H9 (cell line): ENCODE data around the gene ADCY1. TPM values are rescaled to one million over a fixed set of nuclear protein-coding genes. Genes with fewer than 3 reads are reported as not detected.

Source experiments
- DNase-seq: peaks from one replicate; pipeline ENCODE4 v3.0.0-alpha.2; 2017
- H2AFZ ChIP-seq: one replicate; pipeline ENCODE4 v1.6.1; 2013; ENCODE audit warnings: mild to moderate bottlenecking, low read length, control low read depth, moderate library complexity
- H2AK5ac ChIP-seq: 2 replicates; pipeline ENCODE4 v1.6.1; 2013; ENCODE audit warnings: low read length, control low read depth, mixed read lengths; ENCODE audit not compliant: insufficient read length
- H2BK120ac ChIP-seq: one replicate; pipeline ENCODE4 v1.6.1; 2013; ENCODE audit warnings: low read depth, mild to moderate bottlenecking, low read length, control low read depth, inconsistent platforms; ENCODE audit not compliant: poor library complexity, severe bottlenecking
- H2BK12ac ChIP-seq: 2 replicates; pipeline ENCODE4 v1.6.1; 2013; ENCODE audit warnings: low read length, control low read depth, mixed read lengths, low read depth; ENCODE audit not compliant: insufficient read length
- H2BK15ac ChIP-seq: 2 replicates; pipeline ENCODE4 v1.6.1; 2013; ENCODE audit warnings: low read depth, low read length, control low read depth
- H2BK20ac ChIP-seq: one replicate; pipeline ENCODE4 v1.6.1; 2013; ENCODE audit warnings: low read depth, mild to moderate bottlenecking, low read length, control low read depth, inconsistent platforms; ENCODE audit not compliant: poor library complexity, severe bottlenecking
- H2BK5ac ChIP-seq: 2 replicates; pipeline ENCODE4 v1.6.1; 2013; ENCODE audit warnings: low read length, control low read depth, mixed read lengths; ENCODE audit not compliant: insufficient read length
- H3K14ac ChIP-seq: 2 replicates; pipeline ENCODE4 v1.6.1; 2013; ENCODE audit warnings: low read length, control low read depth; ENCODE audit not compliant: insufficient read depth
- H3K18ac ChIP-seq: 2 replicates; pipeline ENCODE4 v1.6.1; 2013; ENCODE audit warnings: low read depth, mild to moderate bottlenecking, mixed read lengths, low read length, control low read depth; ENCODE audit not compliant: insufficient read length
- H3K23ac ChIP-seq: 2 replicates; pipeline ENCODE4 v1.6.1; 2013; ENCODE audit warnings: low read length, control low read depth, mixed read lengths, low read depth; ENCODE audit not compliant: insufficient read length
- H3K23me2 ChIP-seq: 2 replicates; pipeline ENCODE4 v1.6.1; 2013; ENCODE audit warnings: low read depth, mild to moderate bottlenecking, mixed read lengths, low read length, control low read depth; ENCODE audit not compliant: insufficient read length, poor library complexity, severe bottlenecking
- H3K27ac ChIP-seq: 2 replicates; pipeline ENCODE4 v1.5.1; 2013; ENCODE audit warnings: low read length, control low read depth, mixed read lengths, low read depth; ENCODE audit not compliant: insufficient read length
- H3K27me3 ChIP-seq: 2 replicates; pipeline ENCODE4 v1.6.1; 2013; ENCODE audit warnings: low read length, control low read depth, inconsistent platforms; ENCODE audit not compliant: insufficient read depth
- H3K4ac ChIP-seq: 2 replicates; pipeline ENCODE4 v1.6.1; 2013; ENCODE audit warnings: low read depth, mild to moderate bottlenecking, control low read depth, inconsistent platforms, low read length, moderate library complexity
- H3K4me1 ChIP-seq: 2 replicates; pipeline ENCODE4 v1.6.1; 2013; ENCODE audit warnings: low read length, control low read depth, inconsistent platforms; ENCODE audit not compliant: insufficient read depth
- H3K4me2 ChIP-seq: 2 replicates; pipeline ENCODE4 v1.6.1; 2013; ENCODE audit warnings: low read length, control low read depth, mixed read lengths; ENCODE audit not compliant: insufficient read length, insufficient read depth
- H3K56ac ChIP-seq: 2 replicates; pipeline ENCODE4 v1.6.1; 2013; ENCODE audit warnings: low read depth, mild to moderate bottlenecking, mixed read lengths, low read length, control low read depth; ENCODE audit not compliant: insufficient read length
- H3K79me1 ChIP-seq: 2 replicates; pipeline ENCODE4 v1.6.1; 2013; ENCODE audit warnings: low read depth, mild to moderate bottlenecking, moderate library complexity, low read length, control low read depth, inconsistent platforms; ENCODE audit not compliant: insufficient read depth, poor library complexity, severe bottlenecking
- H3K79me2 ChIP-seq: 2 replicates; pipeline ENCODE4 v1.6.1; 2013; ENCODE audit warnings: low read length, control low read depth, inconsistent platforms; ENCODE audit not compliant: insufficient read depth
- H3K9ac ChIP-seq: 2 replicates; pipeline ENCODE4 v1.6.1; 2013; ENCODE audit warnings: low read length, control low read depth, mixed read lengths; ENCODE audit not compliant: insufficient read length; ENCODE audit errors: extremely low read depth
- H3K9me3 ChIP-seq: one replicate; pipeline ENCODE4 v1.6.1; 2013; ENCODE audit warnings: low read depth, low read length, inconsistent platforms; ENCODE audit not compliant: control insufficient read depth
- H3T11ph ChIP-seq: one replicate; pipeline ENCODE4 v1.6.1; 2013; ENCODE audit warnings: mild to moderate bottlenecking, low read length, control low read depth, inconsistent platforms
- H4K20me1 ChIP-seq: one replicate; pipeline ENCODE4 v1.6.1; 2013; ENCODE audit not compliant: control insufficient read depth, insufficient read length, insufficient read depth
- H4K5ac ChIP-seq: 2 replicates; pipeline ENCODE4 v1.6.1; 2013; ENCODE audit warnings: low read depth, mild to moderate bottlenecking, mixed read lengths, low read length, control low read depth; ENCODE audit not compliant: insufficient read length
- H4K8ac ChIP-seq: replicated peaks from 2 replicates; pipeline ENCODE4 v1.6.1; 2013; ENCODE audit warnings: low read length, control low read depth, mixed read lengths, low read depth; ENCODE audit not compliant: insufficient read length
- H4K91ac ChIP-seq: 2 replicates; pipeline ENCODE4 v1.6.1; 2013; ENCODE audit warnings: low read depth, mild to moderate bottlenecking, moderate library complexity, mixed read lengths, low read length, control low read depth; ENCODE audit not compliant: insufficient read length
- H3K27ac Mint-ChIP-seq, 3 experiments: 2 replicates in 2 of 3; 3 replicates in 1 of 3; pipeline ENCODE4 v1.8.0; 2020 to 2021; ENCODE audit warnings: mixed read lengths in 3 of 3, mild to moderate bottlenecking in 1 of 3, moderate library complexity in 1 of 3
- H3K27me3 Mint-ChIP-seq: 2 replicates; pipeline ENCODE4 v1.8.0; 2021; ENCODE audit warnings: low read depth, mild to moderate bottlenecking, moderate library complexity, mixed read lengths
- H3K36me3 Mint-ChIP-seq, 3 experiments: 2 replicates in 2 of 3; 3 replicates in 1 of 3; pipeline ENCODE4 v1.8.0; 2020 to 2021; ENCODE audit warnings: low read depth in 3 of 3, mixed read lengths in 3 of 3; ENCODE audit not compliant: insufficient read depth in 1 of 3
- H3K4me1 Mint-ChIP-seq, 2 experiments: 2 replicates each; pipeline ENCODE4 v1.8.0; 2020; ENCODE audit warnings: mixed read lengths in 2 of 2
- H3K4me3 Mint-ChIP-seq, 2 experiments: 2 replicates in 1 of 2; 3 replicates in 1 of 2; pipeline ENCODE4 v1.8.0; 2020 to 2021; ENCODE audit warnings: mild to moderate bottlenecking in 2 of 2, mixed read lengths in 2 of 2, moderate library complexity in 1 of 2
- H3K9me3 Mint-ChIP-seq, 2 experiments: 2 replicates in 1 of 2; 3 replicates in 1 of 2; pipeline ENCODE4 v1.8.0; 2020; ENCODE audit warnings: mild to moderate bottlenecking in 2 of 2, mixed read lengths in 2 of 2, moderate library complexity in 1 of 2
- CTCF ChIP-seq: fragments of 200-600 bp; sonication (generic); conservative IDR thresholded peaks from 3 replicates; pipeline ENCODE4 v1.8.0; 2021; ENCODE audit warnings: antibody characterized with exemption, mild to moderate bottlenecking
- WGBS: extraction: QIAGEN DNeasy Blood & Tissue Kit; methylation state at CpG from one replicate; pipeline ENCODE4 v1.1.7; 2013; ENCODE audit warnings: missing lambda C conversion rate, low lambda C conversion rate, mixed read lengths; ENCODE audit not compliant: insufficient read length; ENCODE audit errors: extremely low coverage; 5-methylcytosine and 5-hydroxymethylcytosine counted together
- total RNA-seq: library from RNA; stranded (reverse); gene quantifications from 2 replicates; pipeline ENCODE4 v1.2.1, GENCODE V29; 2021

Gene ADCY1
- total RNA-seq, 1 experiment from 2014 or later: 21.6 TPM

- H3K23me2 ChIP-seq: no peaks in the 10 kb centered on the region
- H4K20me1 ChIP-seq: peaks cover 2% of the 10 kb centered on the region
- H3T11ph ChIP-seq: no peak overlapping the region
- H3K4me2 ChIP-seq: no peak overlapping the region
- H4K8ac ChIP-seq: no peak overlapping the region
- no peak overlapping the region for H3K56ac ChIP-seq
- Mint-ChIP-seq H3K4me3 (no peak overlapping the region), H3K4me1 (peaks cover 4 to 13% of the 10 kb centered on the region in 2 experiments; a peak in 2 of 4 replicates), H3K27me3 (no peaks in the 10 kb centered on the region; the same call in 1 of the 2 replicates), H3K36me3 (peaks cover 8 to 19% (median 9%) of the 10 kb centered on the region in 3 experiments; a peak in 6 of 7 replicates), H3K9me3 (no peaks in the 10 kb centered on the region), H3K27ac (no peak overlapping the region)
- H3K27ac ChIP-seq: no peak overlapping the region
- H3K4ac ChIP-seq: no peak overlapping the region
- H3K23ac ChIP-seq: no peak overlapping the region
- H3K14ac ChIP-seq: no peak overlapping the region; the same call in 1 of the 2 replicates
- no peak overlapping the region for H2BK5ac ChIP-seq
- H2AK5ac ChIP-seq: no peak overlapping the region
- H3K18ac ChIP-seq: no peak overlapping the region
- H4K5ac ChIP-seq: no peak overlapping the region
- H3K79me1 ChIP-seq: no peaks in the 10 kb centered on the region
- no peak for TF ChIP-seq CTCF
- no peak overlapping the region for H2AFZ ChIP-seq
- H2BK20ac ChIP-seq: no peak overlapping the region
- no peaks in the 10 kb centered on the region for H3K9me3 ChIP-seq
- H2BK15ac ChIP-seq: no peak overlapping the region
- no peaks in the 10 kb centered on the region for H3K79me2 ChIP-seq
- WGBS: no CpG with 5 or more reads among the region's 3 CpGs
- no peak overlapping the region for H2BK120ac ChIP-seq
- no peak overlapping the region for H2BK12ac ChIP-seq
- no peak overlapping the region for H3K9ac ChIP-seq
- no peaks in the 10 kb centered on the region for H3K27me3 ChIP-seq
- no peaks in the 10 kb centered on the region for H3K4me1 ChIP-seq
- H4K91ac ChIP-seq: no peak overlapping the region
- DNase-seq: peak; percentile 10
These were observed 130.5 kb downstream of the ADCY1 start for GRCh38 chr7:45704683-45705016.
